ENCODE results near the gene RBAK. TPM values are rescaled to one million over a fixed set of nuclear protein-coding genes. Genes with fewer than 3 reads are reported as not detected.
"Not testable (repeated sequence)": the region's sequence is repeated elsewhere in the genome, so short reads cannot be mapped to it uniquely, and the experiment has no call there.

RBAK gene
- total RNA-seq, 1 experiment from 2014 or later, result 16.1 TPM

GRCh38 chr7:5020098-5020497 lies 25.6 kb upstream of the RBAK start:
- no peak for DNase-seq
- H3K36me3 ChIP-seq (ENCODE audit: control insufficient read depth, insufficient read depth, low read length), result no peaks in the 10 kb centered on the region
- no peaks in the 10 kb centered on the region for H3K9me3 ChIP-seq
- H3K27me3 ChIP-seq (replicated peaks; ENCODE audit: control insufficient read depth, insufficient read depth, low read length), result no peaks in the 10 kb centered on the region
- CTCF ChIA-PET, result no interaction called here
- Mint-ChIP-seq H3K27me3 (ENCODE audit: insufficient read depth, unreplicated experiment) (no peaks in the 10 kb centered on the region), H3K27ac (ENCODE audit: unreplicated experiment) (no peak overlapping the region), H3K4me3 (ENCODE audit: unreplicated experiment) (no peak overlapping the region), H3K4me1 (ENCODE audit: low read depth, unreplicated experiment) (no peaks in the 10 kb centered on the region), H3K36me3 (ENCODE audit: insufficient read depth, unreplicated experiment) (no peaks in the 10 kb centered on the region), H3K9me3 (ENCODE audit: unreplicated experiment) (no peaks in the 10 kb centered on the region)
- no peak overlapping the region for H3K4me3 ChIP-seq (ENCODE audit: low read depth, low read length)
- no peaks in the 10 kb centered on the region for H3K4me1 ChIP-seq
- intact Hi-C loops (cut with micrococcal nuclease; ENCODE audit: unreplicated experiment), result no loop called here
- BruUV-seq (replicated peaks), result no TSS peak
- no peak for TF ChIP-seq CTCF (IDR thresholded peaks at IDR 0.05; ENCODE audit: insufficient read depth in 1 of 2, low read depth in 1 of 2, low read length in 1 of 2, severe bottlenecking in 1 of 2, unreplicated experiment in 1 of 2)
- POLR2A ChIA-PET, result no interaction called here

- H3K9me3 ChIP-seq; H3K36me3 Mint-ChIP-seq (ENCODE audit: insufficient read depth, unreplicated experiment); DNase-seq; H3K4me1 Mint-ChIP-seq (ENCODE audit: low read depth, unreplicated experiment); H3K4me3 Mint-ChIP-seq (ENCODE audit: unreplicated experiment); H3K27me3 Mint-ChIP-seq (ENCODE audit: insufficient read depth, unreplicated experiment); H3K9me3 Mint-ChIP-seq (ENCODE audit: unreplicated experiment); H3K36me3 ChIP-seq (ENCODE audit: control insufficient read depth, insufficient read depth, low read length); H3K4me1 ChIP-seq; H3K27ac Mint-ChIP-seq (ENCODE audit: unreplicated experiment); intact Hi-C loops (cut with micrococcal nuclease; ENCODE audit: unreplicated experiment); H3K4me3 ChIP-seq (ENCODE audit: low read depth, low read length); BruUV-seq (replicated peaks); H3K27me3 ChIP-seq (replicated peaks; ENCODE audit: control insufficient read depth, insufficient read depth, low read length); POLR2A ChIA-PET; CTCF ChIA-PET: not testable (repeated sequence)
Observed at GRCh38 chr7:5020976-5021550, 24.6 kb upstream of the RBAK start.

- H3K36me3 Mint-ChIP-seq (ENCODE audit: insufficient read depth, unreplicated experiment); H3K27ac Mint-ChIP-seq (ENCODE audit: unreplicated experiment); H3K4me3 Mint-ChIP-seq (ENCODE audit: unreplicated experiment); H3K4me3 ChIP-seq (ENCODE audit: low read depth, low read length); H3K9me3 ChIP-seq; H3K36me3 ChIP-seq (ENCODE audit: control insufficient read depth, insufficient read depth, low read length); CTCF ChIA-PET; POLR2A ChIA-PET; H3K4me1 ChIP-seq; H3K27me3 ChIP-seq (replicated peaks; ENCODE audit: control insufficient read depth, insufficient read depth, low read length); DNase-seq; H3K4me1 Mint-ChIP-seq (ENCODE audit: low read depth, unreplicated experiment); H3K27me3 Mint-ChIP-seq (ENCODE audit: insufficient read depth, unreplicated experiment); intact Hi-C loops (cut with micrococcal nuclease; ENCODE audit: unreplicated experiment); BruUV-seq (replicated peaks): not testable (repeated sequence)
- peaks cover 11% of the 10 kb centered on the region for H3K9me3 Mint-ChIP-seq (ENCODE audit: unreplicated experiment)
Observed at GRCh38 chr7:5023626-5024025, 22.0 kb upstream of the RBAK start.

- H3K27me3 Mint-ChIP-seq (ENCODE audit: insufficient read depth, unreplicated experiment); CTCF ChIA-PET; H3K4me3 Mint-ChIP-seq (ENCODE audit: unreplicated experiment): not testable (repeated sequence)
Observed at GRCh38 chr7:5027796-5028410, 17.8 kb upstream of the RBAK start.

GRCh38 chr7:5033186-5033585 lies 12.5 kb upstream of the RBAK start:
- H3K36me3 Mint-ChIP-seq (ENCODE audit: insufficient read depth, unreplicated experiment); H3K4me1 Mint-ChIP-seq (ENCODE audit: low read depth, unreplicated experiment); H3K27me3 ChIP-seq (replicated peaks; ENCODE audit: control insufficient read depth, insufficient read depth, low read length); H3K4me3 Mint-ChIP-seq (ENCODE audit: unreplicated experiment); H3K9me3 Mint-ChIP-seq (ENCODE audit: unreplicated experiment); H3K4me1 ChIP-seq; H3K27ac Mint-ChIP-seq (ENCODE audit: unreplicated experiment); H3K27me3 Mint-ChIP-seq (ENCODE audit: insufficient read depth, unreplicated experiment); H3K36me3 ChIP-seq (ENCODE audit: control insufficient read depth, insufficient read depth, low read length); POLR2A ChIA-PET; DNase-seq; CTCF ChIA-PET; H3K9me3 ChIP-seq; H3K4me3 ChIP-seq (ENCODE audit: low read depth, low read length); BruUV-seq (replicated peaks); intact Hi-C loops (cut with micrococcal nuclease; ENCODE audit: unreplicated experiment): not testable (repeated sequence)

More at GRCh38 chr7:5027796-5028410, 17.8 kb upstream of the RBAK start:
- H3K9me3 ChIP-seq; H3K27me3 ChIP-seq (replicated peaks; ENCODE audit: control insufficient read depth, insufficient read depth, low read length); H3K36me3 Mint-ChIP-seq (ENCODE audit: insufficient read depth, unreplicated experiment); H3K4me3 ChIP-seq (ENCODE audit: low read depth, low read length); DNase-seq; H3K27ac Mint-ChIP-seq (ENCODE audit: unreplicated experiment); BruUV-seq (replicated peaks); POLR2A ChIA-PET; H3K4me1 Mint-ChIP-seq (ENCODE audit: low read depth, unreplicated experiment); intact Hi-C loops (cut with micrococcal nuclease; ENCODE audit: unreplicated experiment); H3K36me3 ChIP-seq (ENCODE audit: control insufficient read depth, insufficient read depth, low read length); H3K4me1 ChIP-seq: not testable (repeated sequence)
- peaks cover 11% of the 10 kb centered on the region for H3K9me3 Mint-ChIP-seq (ENCODE audit: unreplicated experiment)

Measured in Caco-2 (cell line).